Caco-2 (cell line): ENCODE results near the gene GMPR. TPM values are rescaled to one million over a fixed set of nuclear protein-coding genes. Genes with fewer than 3 reads are reported as not detected.

Source experiments
- BruUV-seq: library from RNA; stranded (reverse); fragments of 400-500 nt; replicated peaks from 2 replicates; lab custom pipeline; 2021; lab: Mats Ljungman, UMichigan
- CTCF ChIA-PET: fragments of 300-600 bp; sonication (Branson Sonifier 250); formaldehyde crosslinking; loops from one replicate; lab custom pipeline; 2022; ENCODE audit warnings: antibody characterized with exemption; lab: Charles Lee
- POLR2A ChIA-PET: fragments of 300-600 bp; sonication (Branson Sonifier 250); formaldehyde crosslinking; loops from one replicate; lab custom pipeline; 2022; ENCODE audit warnings: antibody characterized with exemption; lab: Charles Lee
- DNase-seq, 2 experiments: peaks; one replicate each; pipeline versions ENCODE4 v3.0.0 to v3.0.0-alpha.2; 2020 to 2022
- H3K27me3 ChIP-seq: replicated peaks from 2 replicates; pipeline ENCODE4 v1.6.0; 2011; ENCODE audit warnings: low read length; ENCODE audit not compliant: control insufficient read depth, insufficient read depth
- H3K36me3 ChIP-seq: 2 replicates; pipeline ENCODE4 v1.5.1; 2011; ENCODE audit warnings: low read length; ENCODE audit not compliant: control insufficient read depth, insufficient read depth
- H3K4me1 ChIP-seq: fragments of 250-450 bp; sonication (Bioruptor Pico); 2 replicates; pipeline ENCODE4 v1.5.1; 2020; ENCODE audit warnings: mild to moderate bottlenecking
- H3K4me3 ChIP-seq: 2 replicates; pipeline ENCODE4 v1.5.1; 2011; ENCODE audit warnings: low read depth, mild to moderate bottlenecking, control low read depth, low read length
- H3K9me3 ChIP-seq: fragments of 250-450 bp; sonication (Bioruptor Pico); 2 replicates; pipeline ENCODE4 v1.5.1; 2020; ENCODE audit warnings: mild to moderate bottlenecking, moderate library complexity
- H3K27ac Mint-ChIP-seq: one replicate; pipeline ENCODE4 v1.8.0; 2022; ENCODE audit warnings: mixed read lengths; ENCODE audit not compliant: unreplicated experiment
- H3K27me3 Mint-ChIP-seq: one replicate; pipeline ENCODE4 v1.8.0; 2022; ENCODE audit warnings: mixed read lengths; ENCODE audit not compliant: insufficient read depth, unreplicated experiment
- H3K36me3 Mint-ChIP-seq: one replicate; pipeline ENCODE4 v1.8.0; 2022; ENCODE audit warnings: mild to moderate bottlenecking, mixed read lengths; ENCODE audit not compliant: insufficient read depth, unreplicated experiment
- H3K4me1 Mint-ChIP-seq: one replicate; pipeline ENCODE4 v1.8.0; 2022; ENCODE audit warnings: low read depth, mixed read lengths; ENCODE audit not compliant: unreplicated experiment
- H3K4me3 Mint-ChIP-seq: one replicate; pipeline ENCODE4 v1.8.0; 2022; ENCODE audit warnings: mild to moderate bottlenecking, moderate library complexity, mixed read lengths; ENCODE audit not compliant: unreplicated experiment
- H3K9me3 Mint-ChIP-seq: one replicate; pipeline ENCODE4 v1.8.0; 2022; ENCODE audit warnings: mixed read lengths; ENCODE audit not compliant: unreplicated experiment
- CTCF ChIP-seq, 2 experiments: fragments of 200-600 bp in 1 of 2; IDR thresholded peaks; 1 replicate in 1 of 2; 2 replicates in 1 of 2; pipeline versions ENCODE4 v1.5.1 to v1.8.0; 2011 to 2022; ENCODE audit warnings: antibody characterized with exemption in 1 of 2, control low read depth in 1 of 2, inconsistent platforms in 1 of 2, low read depth in 1 of 2, low read length in 1 of 2, mild to moderate bottlenecking in 1 of 2, moderate library complexity in 1 of 2; ENCODE audit not compliant: insufficient read depth in 1 of 2, severe bottlenecking in 1 of 2, unreplicated experiment in 1 of 2
- intact Hi-C: fragments of 100-400 bp; cut with micrococcal nuclease; formaldehyde crosslinking; loops from one replicate; pipeline ENCODE4 v1.10.0; 2022; ENCODE audit not compliant: unreplicated experiment
- total RNA-seq: library from RNA; stranded (reverse); gene quantifications from 2 replicates; pipeline ENCODE4 v1.2.3, GENCODE V29; 2022

The GMPR gene
- total RNA-seq, 1 experiment from 2014 or later = 1.3 TPM

- H3K27me3 Mint-ChIP-seq = peaks cover 6% of the 10 kb centered on the region
- intact Hi-C loops = loop anchor here (1.0 kb wide), 6 partner anchors 22 to 514 kb away; no protein-coding TSS in a partner anchor
- H3K9me3 Mint-ChIP-seq = no peaks in the 10 kb centered on the region
- H3K4me3 Mint-ChIP-seq = no peak overlapping the region
- H3K27me3 ChIP-seq = no peaks in the 10 kb centered on the region
- H3K4me1 Mint-ChIP-seq = peaks cover 19% of the 10 kb centered on the region
- TF ChIP-seq CTCF (IDR thresholded peaks at IDR 0.05; ENCODE audit: insufficient read depth in 1 of 2, low read depth in 1 of 2, low read length in 1 of 2, severe bottlenecking in 1 of 2, unreplicated experiment in 1 of 2) = no peak
- ChIA-PET CTCF (interaction anchor here (0.5 to 2.1 kb wide), 8 partner anchors 8 to 514 kb away, joined by 3 to 20 read pairs (median 4); partner anchors contain the start of gene MYLIP), POLR2A (interaction anchor here (0.6 to 1.0 kb wide), 4 partner anchors 61 to 296 kb away, joined by 3 to 12 read pairs (median 4); partner anchors contain the start of gene MYLIP)
- BruUV-seq = no TSS peak
- no peaks in the 10 kb centered on the region for H3K36me3 Mint-ChIP-seq
- H3K4me1 ChIP-seq = peaks cover 29% of the 10 kb centered on the region
- H3K9me3 ChIP-seq = no peaks in the 10 kb centered on the region
- H3K4me3 ChIP-seq = no peak overlapping the region
- peak in 1 of 2 experiments; percentile 24 for DNase-seq
- peak overlapping the region; percentile 39 for H3K27ac Mint-ChIP-seq
- H3K36me3 ChIP-seq = no peaks in the 10 kb centered on the region
Measured at GRCh38 chr6:16205377-16206144, 32.8 kb upstream of the GMPR start.

- Mint-ChIP-seq H3K36me3 (no peaks in the 10 kb centered on the region), H3K4me1 (peaks cover 16% of the 10 kb centered on the region), H3K4me3 (no peak overlapping the region), H3K27ac (peak overlapping the region; percentile 39), H3K27me3 (peaks cover 6% of the 10 kb centered on the region), H3K9me3 (peaks cover 9% of the 10 kb centered on the region)
- no peak overlapping the region for H3K4me3 ChIP-seq
- no peaks in the 10 kb centered on the region for H3K36me3 ChIP-seq
- CTCF ChIA-PET = interaction anchor here (1.8 to 2.1 kb wide), 2 partner anchors 24 to 515 kb away, joined by 11 to 20 read pairs; no protein-coding TSS in a partner anchor
- peak; percentile 56 to 72 for DNase-seq
- no peaks in the 10 kb centered on the region for H3K27me3 ChIP-seq
- H3K9me3 ChIP-seq = no peaks in the 10 kb centered on the region
- BruUV-seq = no TSS peak
- POLR2A ChIA-PET = interaction anchor here (0.7 kb wide), 1 partner anchor 78 kb away, joined by 12 read pairs; the partner anchor contains the start of gene MYLIP
- peak; percentile 82 to 93 for TF ChIP-seq CTCF (IDR thresholded peaks at IDR 0.05; ENCODE audit: insufficient read depth in 1 of 2, low read depth in 1 of 2, low read length in 1 of 2, severe bottlenecking in 1 of 2, unreplicated experiment in 1 of 2)
- H3K4me1 ChIP-seq = peaks cover 21% of the 10 kb centered on the region
- intact Hi-C loops = loop anchor here (1.0 kb wide), 6 partner anchors 23 to 515 kb away; no protein-coding TSS in a partner anchor
Measured at GRCh38 chr6:16206595-16207037, 31.8 kb upstream of the GMPR start.

- ChIA-PET POLR2A (no interaction called here), CTCF (no interaction called here)
- Histone ChIP-seq H3K4me1 (peaks cover 14% of the 10 kb centered on the region; the same call in 1 of the 2 replicates), H3K9me3 (no peaks in the 10 kb centered on the region), H3K27me3 (no peaks in the 10 kb centered on the region), H3K36me3 (no peaks in the 10 kb centered on the region), H3K4me3 (no peak overlapping the region)
- H3K4me1 Mint-ChIP-seq = peaks cover 16% of the 10 kb centered on the region
- H3K36me3 Mint-ChIP-seq = no peaks in the 10 kb centered on the region
- no peak overlapping the region for H3K4me3 Mint-ChIP-seq
- DNase-seq = no peak
- no peak for TF ChIP-seq CTCF (IDR thresholded peaks at IDR 0.05; ENCODE audit: insufficient read depth in 1 of 2, low read depth in 1 of 2, low read length in 1 of 2, severe bottlenecking in 1 of 2, unreplicated experiment in 1 of 2)
- no peak overlapping the region for H3K27ac Mint-ChIP-seq
- peaks cover 6% of the 10 kb centered on the region for H3K27me3 Mint-ChIP-seq
- peaks cover 9% of the 10 kb centered on the region for H3K9me3 Mint-ChIP-seq
- intact Hi-C loops = no loop called here
- BruUV-seq = no TSS peak
Measured at GRCh38 chr6:16208989-16209388, 29.4 kb upstream of the GMPR start.
